Cardiac fibroblast (primary cell): Measurements from ENCODE around the gene STIM1.

Experiments used
- DNase-seq, 2 donors: peaks; one replicate each; pipeline versions ENCODE4 v3.0.0 to v3.0.0-alpha.2; 2010; ENCODE audit warnings: low read depth in 2 of 2
- H3K4me3 ChIP-seq, 2 donors: replicated peaks in 1 of 2; 1 replicate in 1 of 2; 2 replicates in 1 of 2; pipeline ENCODE4 v1.5.1; 2011; ENCODE audit warnings: low read depth in 2 of 2, low read length in 2 of 2, mild to moderate bottlenecking in 2 of 2, moderate library complexity in 1 of 2
- TF ChIP-seq, protein P1 (sequence below): IDR thresholded peaks from one replicate; pipeline ENCODE4 v1.5.1; 2011; ENCODE audit warnings: low read depth, mild to moderate bottlenecking, low read length, inconsistent platforms

STIM1 gene

DNA sequence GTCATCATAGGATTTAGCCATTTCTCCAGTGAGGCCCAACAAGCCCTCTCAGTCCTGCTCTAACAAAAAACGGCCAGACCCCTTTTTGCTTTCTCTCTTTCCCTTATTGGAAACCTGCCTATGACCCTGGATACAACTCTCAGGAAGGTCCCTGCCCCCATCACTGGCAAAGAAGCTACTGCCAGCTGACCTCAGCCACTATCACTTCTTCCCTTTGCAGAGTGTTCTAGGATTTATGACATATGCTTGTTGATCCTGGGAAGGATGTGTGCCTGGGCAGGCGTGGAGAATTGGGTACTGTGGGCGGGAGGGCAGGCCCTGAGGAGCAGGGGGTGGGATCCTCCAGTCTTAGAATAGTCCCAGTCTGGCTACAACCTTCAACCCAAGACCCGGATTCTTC is 39.6 kb upstream of the STIM1 start:
- H3K4me3 ChIP-seq = no peak overlapping the region
- DNase-seq = no peak
- TF ChIP-seq, protein P1, sequence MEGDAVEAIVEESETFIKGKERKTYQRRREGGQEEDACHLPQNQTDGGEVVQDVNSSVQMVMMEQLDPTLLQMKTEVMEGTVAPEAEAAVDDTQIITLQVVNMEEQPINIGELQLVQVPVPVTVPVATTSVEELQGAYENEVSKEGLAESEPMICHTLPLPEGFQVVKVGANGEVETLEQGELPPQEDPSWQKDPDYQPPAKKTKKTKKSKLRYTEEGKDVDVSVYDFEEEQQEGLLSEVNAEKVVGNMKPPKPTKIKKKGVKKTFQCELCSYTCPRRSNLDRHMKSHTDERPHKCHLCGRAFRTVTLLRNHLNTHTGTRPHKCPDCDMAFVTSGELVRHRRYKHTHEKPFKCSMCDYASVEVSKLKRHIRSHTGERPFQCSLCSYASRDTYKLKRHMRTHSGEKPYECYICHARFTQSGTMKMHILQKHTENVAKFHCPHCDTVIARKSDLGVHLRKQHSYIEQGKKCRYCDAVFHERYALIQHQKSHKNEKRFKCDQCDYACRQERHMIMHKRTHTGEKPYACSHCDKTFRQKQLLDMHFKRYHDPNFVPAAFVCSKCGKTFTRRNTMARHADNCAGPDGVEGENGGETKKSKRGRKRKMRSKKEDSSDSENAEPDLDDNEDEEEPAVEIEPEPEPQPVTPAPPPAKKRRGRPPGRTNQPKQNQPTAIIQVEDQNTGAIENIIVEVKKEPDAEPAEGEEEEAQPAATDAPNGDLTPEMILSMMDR = no peak

DNA sequence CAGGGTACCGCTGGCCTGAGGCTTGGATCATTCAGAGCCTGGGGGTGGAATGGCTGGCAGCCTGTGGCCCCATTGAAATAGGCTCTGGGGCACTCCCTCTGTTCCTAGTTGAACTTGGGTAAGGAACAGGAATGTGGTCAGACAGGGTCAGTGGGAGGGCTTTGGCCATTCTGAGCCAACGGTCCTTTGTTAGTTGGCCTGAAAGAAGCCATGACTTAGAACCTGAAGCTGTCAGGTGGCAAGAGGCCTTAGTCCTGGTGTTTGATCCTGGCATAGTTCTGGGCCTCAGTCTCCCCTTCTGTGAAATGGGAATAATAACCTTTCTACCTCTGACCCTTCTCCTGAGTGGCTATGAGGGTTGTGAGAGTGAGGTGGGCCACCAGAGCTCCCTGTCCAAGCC is 38.8 kb upstream of the STIM1 start:
- DNase-seq = no peak
- TF ChIP-seq, protein P1 = no peak
- no peak overlapping the region for H3K4me3 ChIP-seq

GRCh38 chr11:3817181-3817800 is 38.2 kb upstream of the STIM1 start:
- no peak for DNase-seq
- no peak overlapping the region for H3K4me3 ChIP-seq
- TF ChIP-seq, protein P1 = no peak

GRCh38 chr11:3820971-3821370 is 34.5 kb upstream of the STIM1 start:
- no peak overlapping the region for H3K4me3 ChIP-seq
- no peak for DNase-seq
- TF ChIP-seq, protein P1 = no peak

GRCh38 chr11:3822312-3822711 is 33.2 kb upstream of the STIM1 start:
- TF ChIP-seq, protein P1 = no peak
- DNase-seq = no peak
- no peak overlapping the region for H3K4me3 ChIP-seq

DNA sequence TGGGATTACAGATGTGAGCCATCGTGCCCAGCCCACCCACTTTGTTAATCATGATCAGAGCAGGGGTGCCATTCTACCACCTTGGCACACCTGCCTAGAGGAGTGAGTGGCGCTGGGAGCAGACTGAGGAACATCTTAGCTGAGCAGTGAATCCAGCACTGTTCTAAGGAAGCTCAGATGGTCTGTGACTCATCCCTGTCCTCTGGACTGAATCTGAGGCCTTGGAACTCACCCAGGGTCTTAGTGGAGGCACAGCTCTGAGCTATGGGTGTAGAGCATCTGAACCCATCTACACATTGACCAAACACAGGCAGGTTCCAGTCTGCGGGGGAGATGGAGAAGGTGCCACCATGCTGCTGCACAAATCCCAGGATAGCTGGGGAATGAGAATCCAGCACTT is 32.2 kb upstream of the STIM1 start:
- TF ChIP-seq, protein P1 = no peak
- peak; percentile 73 to 82 for DNase-seq
- no peak overlapping the region for H3K4me3 ChIP-seq
